ENCODE measurements around the gene AOAH.

Gene AOAH

GRCh38 chr7:36601601-36602000 lies 122.7 kb downstream of the AOAH start:
- H3K4me3 ChIP-seq (replicated peaks in 1 of 2; ENCODE audit: low read depth in 2 of 2, low read length in 2 of 2), result no peak overlapping the region
- TF ChIP-seq CTCF (IDR thresholded peaks at IDR 0.05; ENCODE audit: low read depth, low read length), result no peak
- DNase-seq (ENCODE audit: low read depth in 2 of 2), result no peak

GRCh38 chr7:36600869-36601530 lies 123.3 kb downstream of the AOAH start:
- TF ChIP-seq CTCF (IDR thresholded peaks at IDR 0.05; ENCODE audit: low read depth, low read length), result no peak
- no peak overlapping the region for H3K4me3 ChIP-seq (replicated peaks in 1 of 2; ENCODE audit: low read depth in 2 of 2, low read length in 2 of 2)
- peak; percentile 6 to 74 for DNase-seq (ENCODE audit: low read depth in 2 of 2)

GRCh38 chr7:36600314-36600682 lies 124.0 kb downstream of the AOAH start:
- TF ChIP-seq CTCF (IDR thresholded peaks at IDR 0.05; ENCODE audit: low read depth, low read length), result no peak
- H3K4me3 ChIP-seq (replicated peaks in 1 of 2; ENCODE audit: low read depth in 2 of 2, low read length in 2 of 2), result no peak overlapping the region
- no peak for DNase-seq (ENCODE audit: low read depth in 2 of 2)

GRCh38 chr7:36599645-36600313 lies 124.5 kb downstream of the AOAH start:
- no peak for DNase-seq (ENCODE audit: low read depth in 2 of 2)
- no peak overlapping the region for H3K4me3 ChIP-seq (replicated peaks in 1 of 2; ENCODE audit: low read depth in 2 of 2, low read length in 2 of 2)
- TF ChIP-seq CTCF (IDR thresholded peaks at IDR 0.05; ENCODE audit: low read depth, low read length), result no peak

GRCh38 chr7:36598054-36598674 lies 126.1 kb downstream of the AOAH start:
- DNase-seq (ENCODE audit: low read depth in 2 of 2), result peak in 1 of 2 donors; percentile 3
- TF ChIP-seq CTCF (IDR thresholded peaks at IDR 0.05; ENCODE audit: low read depth, low read length), result no peak
- no peak overlapping the region for H3K4me3 ChIP-seq (replicated peaks in 1 of 2; ENCODE audit: low read depth in 2 of 2, low read length in 2 of 2)

GRCh38 chr7:36597090-36597773 lies 127.1 kb downstream of the AOAH start:
- DNase-seq (ENCODE audit: low read depth in 2 of 2), result no peak
- no peak overlapping the region for H3K4me3 ChIP-seq (replicated peaks in 1 of 2; ENCODE audit: low read depth in 2 of 2, low read length in 2 of 2)
- no peak for TF ChIP-seq CTCF (IDR thresholded peaks at IDR 0.05; ENCODE audit: low read depth, low read length)

Data from cardiac fibroblast (primary cell).